HG02981 (cell line): Measurements from ENCODE around the gene NME2.
"Not testable (repeated sequence)": the region's sequence is repeated elsewhere in the genome, so short reads cannot be mapped to it uniquely, and the experiment has no call there.

Source experiments
- ATAC-seq: cut with Tn5 transposase; IDR thresholded peaks from one replicate; pipeline ENCODE4 v1.9.1; 2021; ENCODE audit warnings: mild to moderate bottlenecking, moderate library complexity; ENCODE audit not compliant: unreplicated experiment

The NME2 gene

DNA sequence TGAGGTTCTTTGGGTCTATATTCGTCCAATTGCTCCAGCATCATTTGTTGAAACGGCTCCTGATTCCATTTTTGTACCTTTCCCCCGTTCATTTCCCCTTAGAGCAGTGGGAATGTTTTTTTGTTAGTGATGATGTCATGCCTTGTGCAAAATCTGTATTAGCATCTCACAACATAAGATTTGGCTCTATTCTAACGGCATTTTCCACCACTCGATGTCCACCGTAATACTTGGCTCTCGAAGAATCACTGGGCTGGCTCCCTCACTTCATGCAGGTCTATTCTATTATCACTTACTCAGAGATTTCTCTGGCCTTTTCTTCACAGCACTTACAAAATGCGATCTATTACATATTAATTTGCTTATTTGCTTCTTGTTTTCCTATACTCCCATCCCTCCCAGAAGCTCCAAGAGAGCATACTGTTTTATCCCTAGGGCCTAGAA, 13.4 kb upstream of the NME2 start:
- peak; percentile 3 for ATAC-seq

DNA sequence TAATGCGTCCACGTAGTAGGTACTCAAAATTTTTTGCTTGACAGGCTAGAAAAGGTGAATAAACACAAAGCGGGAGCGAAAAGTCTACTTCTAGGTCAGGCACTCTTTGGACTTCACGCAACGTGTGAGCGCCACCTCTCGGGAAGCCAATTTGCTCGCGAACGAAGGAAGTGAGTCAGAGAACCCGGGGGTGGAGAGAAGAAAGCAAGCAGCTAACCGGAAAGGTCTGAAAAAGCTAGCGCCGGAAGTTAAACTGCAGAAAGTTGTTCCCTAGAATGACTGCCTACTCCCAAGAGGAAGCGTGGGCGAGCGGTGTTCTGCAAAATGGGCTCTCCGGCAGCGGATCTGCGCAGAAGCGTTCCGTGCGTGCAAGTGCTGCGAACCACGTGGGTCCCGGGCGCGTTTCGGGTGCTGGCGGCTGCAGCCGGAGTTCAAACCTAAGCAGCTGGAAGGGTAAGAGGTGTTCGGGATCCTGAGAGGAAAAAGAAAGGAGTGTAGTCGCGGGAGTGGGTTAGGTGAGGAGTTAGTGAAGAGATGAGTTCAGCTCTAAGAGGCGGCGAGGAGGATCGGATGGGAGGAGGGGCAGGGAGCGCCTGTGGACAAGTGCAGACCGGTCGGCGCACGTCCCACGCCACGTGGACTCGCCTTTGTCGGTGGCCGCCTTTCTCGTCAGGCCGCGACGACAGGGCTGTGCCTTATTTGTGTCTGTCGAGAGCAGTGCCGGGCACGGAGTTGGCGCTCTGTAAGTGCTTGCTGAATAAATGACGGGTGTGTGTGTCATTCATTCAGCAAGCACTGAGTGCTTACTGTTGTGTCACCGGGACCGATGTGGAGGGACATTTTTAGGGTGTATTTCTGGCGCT, 12.8 kb upstream of the NME2 start, which contains the start of gene NME1:
TSS of gene NME1 (plus strand) at position 350 of the 863 bp plus-strand sequence. CDS start 2,096 bp downstream, outside the sequence.
- ATAC-seq: peak; percentile 89

DNA sequence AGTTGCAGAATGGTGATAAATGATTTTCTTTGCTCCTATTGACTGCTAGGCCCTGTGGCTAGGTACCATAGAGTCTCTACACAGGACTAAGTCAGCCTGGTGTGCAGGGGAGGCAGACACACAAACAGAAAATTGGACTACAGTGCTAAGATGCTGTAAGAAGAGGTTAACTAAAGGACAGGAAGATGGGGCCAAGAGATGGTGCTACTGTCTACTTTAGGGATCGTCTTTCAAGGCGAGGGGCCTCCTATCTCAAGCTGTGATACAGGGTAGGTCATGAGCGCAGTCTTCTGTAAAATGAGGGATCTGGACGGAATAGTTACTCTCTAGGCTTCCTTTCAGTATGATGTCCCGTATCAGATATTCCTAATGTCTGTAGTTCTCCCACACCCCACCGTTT, 12.0 kb upstream of the NME2 start:
- no peak for ATAC-seq

DNA sequence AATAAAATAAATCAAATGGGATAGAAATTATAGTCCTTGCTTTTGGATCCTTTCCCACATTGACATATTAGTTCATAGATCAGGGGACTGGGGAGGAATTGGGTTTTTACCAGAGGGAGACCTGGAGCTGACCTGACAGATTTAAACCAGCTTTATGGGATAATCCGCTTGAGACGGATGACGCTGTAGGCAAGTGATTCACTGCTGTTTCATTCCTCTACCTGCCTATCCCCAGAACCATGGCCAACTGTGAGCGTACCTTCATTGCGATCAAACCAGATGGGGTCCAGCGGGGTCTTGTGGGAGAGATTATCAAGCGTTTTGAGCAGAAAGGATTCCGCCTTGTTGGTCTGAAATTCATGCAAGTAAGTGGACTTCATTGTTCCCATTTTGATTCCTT, 10.8 kb upstream of the NME2 start:
- ATAC-seq: no peak

DNA sequence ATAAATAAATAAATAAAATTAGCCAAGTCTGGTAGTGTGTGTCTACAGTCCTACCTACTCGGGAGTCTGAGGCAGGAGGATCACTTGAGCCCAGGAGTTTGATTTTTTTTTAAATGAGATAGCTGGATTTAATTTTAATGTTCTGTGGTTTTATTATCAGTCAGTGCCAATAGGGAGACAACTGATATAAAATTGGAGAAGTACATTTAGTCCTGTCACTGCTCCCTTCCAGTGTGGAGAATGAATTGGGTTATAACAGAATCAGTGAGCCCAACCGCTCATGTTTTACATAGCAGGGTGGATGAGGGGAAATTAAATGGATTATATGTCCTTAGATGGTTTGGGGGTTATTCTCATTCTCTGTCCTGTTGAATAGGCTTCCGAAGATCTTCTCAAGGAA, 6.6 kb upstream of the NME2 start:
- no peak for ATAC-seq

DNA sequence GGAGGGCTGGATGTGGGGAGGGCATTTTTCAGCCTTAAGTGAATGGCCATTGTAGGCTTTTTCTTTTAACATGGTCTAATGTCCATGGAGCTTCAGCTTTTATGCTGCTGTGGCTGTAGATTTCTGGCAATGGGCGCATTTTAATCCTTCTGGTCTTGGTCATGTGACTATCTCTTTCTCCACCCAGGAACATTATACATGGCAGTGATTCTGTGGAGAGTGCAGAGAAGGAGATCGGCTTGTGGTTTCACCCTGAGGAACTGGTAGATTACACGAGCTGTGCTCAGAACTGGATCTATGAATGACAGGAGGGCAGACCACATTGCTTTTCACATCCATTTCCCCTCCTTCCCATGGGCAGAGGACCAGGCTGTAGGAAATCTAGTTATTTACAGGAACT, 4.7 kb upstream of the NME2 start:
- ATAC-seq: no peak

DNA sequence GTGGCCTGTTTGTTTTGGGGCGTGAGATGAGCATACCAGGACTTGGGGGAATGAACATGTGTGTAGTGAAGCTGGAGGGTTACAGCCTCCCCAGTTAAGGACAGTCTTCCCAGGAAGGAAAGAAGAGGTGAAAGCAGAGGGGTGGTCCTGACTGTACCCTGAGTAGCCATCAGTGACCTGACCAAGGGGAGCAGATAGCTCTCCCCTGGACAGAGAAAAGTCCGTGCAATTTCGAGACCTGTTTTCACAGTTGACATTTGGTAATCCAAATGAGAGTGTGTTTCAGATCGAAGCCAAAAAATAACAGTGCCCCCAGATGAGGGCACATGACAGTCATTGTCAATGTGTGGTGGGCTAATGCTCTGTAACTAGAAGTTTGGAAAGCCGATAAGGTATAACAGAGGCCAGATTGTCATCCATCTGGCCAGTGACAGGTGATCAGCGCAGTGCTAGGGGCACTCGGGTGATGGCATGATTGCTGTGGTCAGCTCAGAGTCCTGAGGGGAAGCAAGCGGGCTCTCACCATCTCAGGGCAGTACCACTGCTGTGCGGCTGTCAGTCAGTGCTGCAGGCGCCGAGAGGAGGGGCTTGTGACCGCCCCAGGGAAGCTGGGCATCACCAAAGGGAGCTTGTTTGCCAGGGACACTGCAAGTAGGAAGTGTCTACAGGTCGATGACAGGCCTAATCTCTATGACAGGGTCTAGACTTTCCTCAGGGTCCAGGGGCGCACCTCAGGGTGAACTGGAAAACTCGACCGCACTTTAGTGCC, 1.1 kb upstream of the NME2 start:
- no peak for ATAC-seq

DNA sequence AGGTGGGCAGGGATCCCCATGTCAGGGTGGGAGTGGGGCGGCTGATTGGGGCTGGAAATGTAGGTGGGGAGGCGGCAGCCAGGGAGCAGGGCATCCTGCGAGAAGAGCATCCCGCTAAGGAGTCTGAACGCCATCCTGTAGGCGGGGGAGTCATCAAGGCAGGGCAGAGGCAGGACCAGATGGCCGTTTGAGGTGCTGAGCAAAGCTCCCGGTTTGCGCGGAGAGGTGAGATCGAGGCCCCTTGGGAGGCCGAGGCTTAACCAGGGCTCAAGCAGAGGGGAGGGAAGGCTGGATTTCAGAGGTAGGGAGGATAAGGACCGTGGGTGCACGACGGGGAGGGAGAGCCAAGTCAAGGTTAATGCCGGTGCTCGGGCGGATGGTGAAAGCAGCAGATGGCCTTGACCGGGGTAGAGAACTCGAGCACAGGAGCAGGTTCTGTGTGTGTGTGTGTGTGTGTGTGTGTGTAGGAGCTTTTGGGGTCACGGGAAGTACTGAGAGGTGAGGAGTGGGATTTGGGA, 472 bp upstream of the NME2 start:
- no peak for ATAC-seq

DNA sequence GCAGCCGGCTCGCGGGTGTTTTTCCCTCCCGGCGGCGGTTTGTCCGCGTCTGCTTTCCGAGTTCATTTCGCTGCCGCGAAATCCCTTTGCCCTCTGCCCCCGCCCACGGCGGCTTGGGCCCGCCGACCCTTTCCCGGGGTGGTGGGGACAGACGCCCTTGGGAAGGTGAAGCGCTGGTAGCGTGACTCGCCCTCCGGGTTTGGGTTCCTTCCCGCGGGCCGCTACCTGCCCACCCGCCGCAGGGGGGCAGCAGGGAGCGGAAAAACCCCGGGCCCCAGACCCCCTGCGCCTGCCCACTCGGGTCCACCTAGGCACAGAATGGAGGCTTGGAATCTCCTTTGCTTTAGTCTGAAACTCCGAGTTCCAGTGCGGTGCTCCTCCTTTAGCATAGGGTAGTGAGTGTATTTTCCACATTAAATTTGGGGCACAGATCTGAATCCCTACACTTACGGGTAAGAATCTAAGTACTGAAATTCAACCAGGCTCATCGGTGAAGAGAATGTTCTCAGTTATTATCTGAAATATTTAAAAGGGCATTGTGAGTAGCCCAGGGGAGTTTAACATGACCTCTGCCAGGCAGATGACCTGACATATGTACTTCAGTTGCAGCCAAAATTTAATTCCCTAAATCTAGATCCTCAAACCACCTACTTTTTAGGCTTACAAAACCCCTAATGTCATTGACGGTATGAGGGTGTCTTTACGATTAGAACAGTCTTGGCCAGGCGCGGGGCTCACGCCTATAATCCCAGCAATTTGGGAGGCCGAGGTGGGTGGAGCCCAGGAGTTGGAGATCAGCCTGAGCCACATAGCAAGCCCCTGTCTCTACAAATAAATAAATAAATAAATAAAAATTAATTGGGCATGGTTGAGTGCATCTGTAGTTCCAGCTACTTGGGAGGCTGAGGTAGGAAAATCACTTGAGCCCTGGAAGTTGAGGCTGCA, 1.0 kb downstream of the NME2 start:
- peak; percentile 31 for ATAC-seq

DNA sequence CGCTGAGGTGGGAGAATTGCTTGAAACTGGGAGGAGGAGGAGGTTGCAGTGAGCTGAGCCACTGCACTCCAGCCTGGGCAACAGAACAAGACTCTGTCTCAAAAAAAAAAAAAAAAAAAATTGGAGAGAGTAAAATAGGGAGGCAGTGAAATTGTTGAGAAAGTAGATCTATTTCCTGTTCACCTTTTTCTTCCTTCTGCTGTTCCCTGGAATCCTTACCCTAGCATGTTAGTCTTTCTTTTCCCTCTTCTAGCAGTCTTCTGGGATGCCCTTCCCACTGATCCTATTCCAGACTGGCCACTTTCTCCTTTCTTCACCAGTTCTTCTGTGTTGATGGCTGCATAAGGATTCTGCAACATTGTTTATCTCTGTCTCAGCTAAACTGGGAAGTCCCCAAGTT, 3.1 kb downstream of the NME2 start:
- ATAC-seq: no peak

DNA sequence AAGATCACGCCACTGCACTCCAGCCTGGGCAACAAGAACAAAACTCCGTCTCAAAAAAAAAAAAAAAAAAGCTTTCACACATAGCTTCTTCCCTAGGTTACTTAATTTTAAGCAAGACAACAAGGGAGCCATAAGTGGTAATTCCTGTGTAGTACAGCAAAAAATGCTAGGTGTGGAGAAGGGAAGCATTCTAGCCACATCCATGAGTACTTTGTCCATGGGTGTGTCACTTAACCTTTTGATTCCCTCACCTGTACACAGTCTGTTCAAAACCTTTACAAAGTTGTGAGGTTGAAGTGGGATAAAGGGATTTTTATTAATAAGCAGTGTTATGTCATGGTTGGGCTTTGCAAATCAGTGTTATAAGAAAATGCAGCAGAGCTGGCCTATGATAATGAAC, 4.5 kb downstream of the NME2 start:
- ATAC-seq: no peak

DNA sequence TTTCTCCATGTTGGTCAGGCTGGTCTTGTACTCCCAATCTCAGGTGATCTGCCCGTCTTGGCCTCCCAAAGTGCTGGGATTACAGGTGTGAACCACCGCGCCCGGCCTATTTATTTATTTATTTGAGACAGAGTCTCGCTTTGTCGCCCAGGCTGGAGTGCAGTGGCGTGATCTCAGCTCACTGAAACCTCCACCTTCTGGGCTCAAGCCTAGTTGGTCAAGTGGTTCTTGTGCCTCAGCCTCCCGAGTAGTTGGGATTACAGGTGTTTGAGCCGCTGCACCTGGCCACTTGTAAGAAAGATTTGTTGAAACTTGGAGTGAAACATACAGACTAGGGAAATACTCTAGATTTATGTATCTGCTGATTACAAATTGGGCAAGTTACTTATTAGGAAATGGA, 5.8 kb downstream of the NME2 start:
- not testable (repeated sequence) for ATAC-seq

DNA sequence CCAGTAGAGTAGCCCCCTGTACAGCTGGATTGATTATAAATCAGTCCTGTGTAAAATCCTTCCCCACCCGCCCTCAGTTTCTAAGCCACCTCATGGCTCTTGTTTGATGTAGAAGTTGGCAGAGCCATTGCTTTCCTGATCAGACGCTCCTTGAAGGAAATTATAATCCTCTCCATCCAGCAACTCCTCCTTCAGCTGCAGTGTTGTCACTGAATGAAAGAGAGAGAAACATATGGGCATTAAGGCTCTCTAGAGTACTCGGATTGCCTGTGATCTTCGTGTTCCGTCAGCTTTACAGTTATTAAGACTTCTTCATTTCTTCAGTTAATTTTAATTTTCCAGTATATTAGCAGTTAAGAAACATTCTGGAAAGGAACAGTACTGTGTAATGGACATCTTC, 14.3 kb downstream of the NME2 start:
- no peak for ATAC-seq

DNA sequence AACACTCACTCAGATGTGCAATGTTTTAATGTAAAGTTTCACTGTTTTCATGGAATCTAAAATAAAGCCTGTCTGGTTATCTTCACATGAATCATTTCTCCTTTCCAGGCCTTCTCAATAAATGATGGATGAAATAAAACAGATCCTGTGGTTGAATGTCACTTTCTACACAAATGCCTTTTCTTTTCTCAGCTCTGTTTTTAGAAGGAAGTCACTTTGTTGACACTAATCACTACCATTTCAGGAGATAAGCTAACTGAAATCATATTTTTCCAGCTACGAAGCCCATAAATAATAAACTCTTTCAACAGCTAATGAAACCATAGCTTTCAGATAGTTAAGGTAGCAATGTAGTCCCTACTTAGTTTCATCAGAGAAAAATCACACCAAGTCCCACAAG, 17.9 kb downstream of the NME2 start:
- no peak for ATAC-seq

DNA sequence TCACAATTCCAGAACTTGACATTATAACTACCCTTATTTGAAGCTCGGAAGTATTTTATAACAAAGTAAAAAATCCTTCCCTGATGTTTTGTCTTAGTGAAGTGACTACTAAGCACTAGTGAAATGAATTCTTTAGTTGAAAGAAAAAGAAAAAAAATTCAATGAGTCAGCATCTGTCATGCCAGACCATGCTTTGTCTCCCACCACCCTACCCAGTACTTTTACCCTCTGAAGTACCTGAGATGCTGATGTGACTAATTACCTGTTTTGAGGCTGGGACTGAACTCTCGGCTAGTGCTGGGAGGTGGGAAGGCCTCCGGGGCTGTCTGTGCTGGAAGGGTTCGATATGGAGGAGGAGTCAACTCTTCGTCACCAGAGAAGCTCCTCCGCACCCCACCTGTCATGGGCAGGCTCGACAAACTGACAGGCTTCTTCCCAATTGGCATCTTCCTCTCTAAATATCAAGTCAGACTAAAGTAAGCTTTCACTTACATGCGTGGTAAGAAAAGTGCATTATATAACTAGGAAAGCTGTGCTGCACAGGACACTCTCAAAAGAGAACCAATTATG, 19.6 kb downstream of the NME2 start:
- no peak for ATAC-seq

DNA sequence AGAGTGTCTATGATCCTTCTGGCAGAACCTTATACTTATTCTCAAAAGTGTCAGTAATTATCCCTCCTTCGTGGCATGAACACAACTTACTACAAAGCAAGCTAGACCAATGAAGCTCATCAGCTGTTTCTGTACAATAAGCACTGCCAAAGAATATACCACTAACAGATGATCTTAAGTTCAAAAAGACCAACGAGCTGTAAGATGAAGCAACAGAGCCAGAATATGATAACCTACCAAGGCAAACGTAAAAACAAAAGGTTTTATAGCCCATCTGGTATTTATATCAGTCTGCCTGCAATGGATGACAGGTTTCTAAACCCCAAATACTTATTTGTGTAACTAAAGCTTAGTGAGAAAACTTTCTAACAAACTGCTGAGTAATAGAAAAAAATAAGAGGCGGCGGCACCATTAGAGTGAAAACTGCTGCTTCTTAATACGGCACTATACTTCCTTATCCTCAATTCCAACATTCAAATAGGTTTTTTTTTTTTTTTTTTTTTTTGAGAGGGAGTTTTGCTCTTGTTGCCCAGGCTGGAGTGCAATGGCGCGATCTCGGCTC, 22.1 kb downstream of the NME2 start:
- no peak for ATAC-seq

DNA sequence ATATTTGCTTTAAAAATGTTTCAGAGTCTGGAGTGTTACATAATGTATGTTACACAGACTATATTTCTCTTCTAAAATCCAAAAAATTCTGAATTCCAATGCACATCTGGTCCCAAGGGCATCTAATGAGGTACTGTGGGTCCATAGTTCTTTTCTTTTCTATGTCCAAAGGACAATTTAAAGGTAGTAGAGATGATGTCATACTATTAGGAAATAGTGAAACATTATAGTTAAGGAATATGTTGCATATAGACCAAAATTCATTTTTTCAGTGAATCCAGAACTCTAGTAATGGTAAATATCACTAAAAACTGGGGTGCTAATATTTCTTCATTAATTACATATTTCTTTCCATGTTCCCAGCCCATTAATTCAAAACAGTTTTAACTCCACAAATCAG, 23.0 kb downstream of the NME2 start:
- no peak for ATAC-seq

DNA sequence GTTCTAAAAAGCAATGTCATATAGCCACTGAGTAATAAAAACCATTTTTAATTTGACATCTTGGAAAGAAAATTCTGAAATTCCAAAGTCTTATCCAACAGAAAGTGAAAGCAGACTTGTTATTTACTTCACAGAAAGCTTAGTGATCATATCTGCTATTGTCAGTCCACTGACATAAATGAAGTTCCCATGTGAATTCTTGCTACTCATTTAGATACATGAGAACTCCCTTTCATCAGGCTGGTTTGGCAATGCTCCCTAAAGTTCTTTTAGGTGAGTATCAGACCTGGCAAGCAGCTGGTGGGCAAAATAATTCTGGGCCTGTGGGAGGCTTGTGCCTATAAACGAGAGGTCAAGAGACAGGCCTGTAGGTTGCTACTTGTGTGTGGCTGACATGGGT, 23.4 kb downstream of the NME2 start:
- no peak for ATAC-seq

DNA sequence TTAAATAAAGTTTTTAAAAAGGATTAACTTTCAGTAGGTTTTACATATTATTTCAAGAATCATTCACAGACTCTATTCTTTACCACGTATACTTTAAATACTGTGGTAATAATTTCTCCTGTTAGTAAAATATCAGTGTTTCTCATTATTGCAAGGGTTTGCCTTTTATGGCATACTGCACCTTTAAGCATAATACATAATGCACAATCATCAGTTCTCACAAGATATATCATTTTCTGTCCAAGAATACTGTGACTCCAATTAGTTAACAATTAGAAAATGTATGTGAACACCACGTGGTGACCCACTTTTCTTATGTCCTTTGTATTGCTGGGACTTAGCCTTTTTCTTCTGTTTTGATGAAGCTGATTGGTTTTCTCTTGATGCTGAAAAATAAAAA, 25.7 kb downstream of the NME2 start:
- no peak for ATAC-seq

DNA sequence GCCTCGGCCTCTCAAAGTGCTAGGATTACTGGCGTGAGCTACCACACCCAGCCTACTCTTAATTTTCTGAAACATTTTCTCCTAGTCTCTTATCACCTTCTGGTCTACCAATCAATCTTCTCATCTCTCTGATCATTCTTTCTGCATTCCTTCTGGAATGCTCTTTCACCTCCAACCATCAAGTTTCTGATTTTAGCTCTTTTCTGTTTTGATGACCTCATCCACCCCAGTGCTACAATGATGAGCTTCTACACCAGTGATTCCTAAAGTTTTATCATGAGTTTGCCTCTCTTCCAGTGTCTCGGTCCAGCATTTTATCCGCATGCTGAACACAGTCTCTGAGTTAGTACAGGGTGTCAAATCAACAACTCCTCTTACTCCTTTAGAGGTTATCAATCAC, 31.5 kb downstream of the NME2 start:
- no peak for ATAC-seq
